Measurements from ENCODE around the gene GMEB1.
"Not testable (repeated sequence)": the region's sequence is repeated elsewhere in the genome, so short reads cannot be mapped to it uniquely, and the experiment has no call there.

Gene GMEB1

DNA sequence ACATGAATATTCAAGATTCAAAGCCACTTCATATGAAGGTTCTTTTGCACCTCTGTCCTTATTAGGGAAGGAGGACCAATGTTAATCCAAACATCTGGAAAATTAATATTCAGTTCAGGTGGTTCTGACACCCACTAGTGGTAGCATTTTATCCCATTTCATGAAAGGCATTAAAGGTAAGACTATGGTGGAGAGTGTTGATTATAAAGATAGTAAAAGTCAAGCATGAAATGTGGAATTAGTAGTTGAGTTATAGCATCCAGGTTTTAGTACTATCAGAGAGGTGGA lies 50.7 kb downstream of the GMEB1 start:
- Histone ChIP-seq H3K27me3 (no peaks in the 10 kb centered on the region), H3K4me3 (no peak overlapping the region), H3K4me1 (no peaks in the 10 kb centered on the region), H3K27ac (no peak overlapping the region), H3K9me3 (no peaks in the 10 kb centered on the region), H3K36me3 (peaks cover 3 to 21% (median 9%) of the 10 kb centered on the region in 3 donors)
- TF ChIP-seq, protein P1, sequence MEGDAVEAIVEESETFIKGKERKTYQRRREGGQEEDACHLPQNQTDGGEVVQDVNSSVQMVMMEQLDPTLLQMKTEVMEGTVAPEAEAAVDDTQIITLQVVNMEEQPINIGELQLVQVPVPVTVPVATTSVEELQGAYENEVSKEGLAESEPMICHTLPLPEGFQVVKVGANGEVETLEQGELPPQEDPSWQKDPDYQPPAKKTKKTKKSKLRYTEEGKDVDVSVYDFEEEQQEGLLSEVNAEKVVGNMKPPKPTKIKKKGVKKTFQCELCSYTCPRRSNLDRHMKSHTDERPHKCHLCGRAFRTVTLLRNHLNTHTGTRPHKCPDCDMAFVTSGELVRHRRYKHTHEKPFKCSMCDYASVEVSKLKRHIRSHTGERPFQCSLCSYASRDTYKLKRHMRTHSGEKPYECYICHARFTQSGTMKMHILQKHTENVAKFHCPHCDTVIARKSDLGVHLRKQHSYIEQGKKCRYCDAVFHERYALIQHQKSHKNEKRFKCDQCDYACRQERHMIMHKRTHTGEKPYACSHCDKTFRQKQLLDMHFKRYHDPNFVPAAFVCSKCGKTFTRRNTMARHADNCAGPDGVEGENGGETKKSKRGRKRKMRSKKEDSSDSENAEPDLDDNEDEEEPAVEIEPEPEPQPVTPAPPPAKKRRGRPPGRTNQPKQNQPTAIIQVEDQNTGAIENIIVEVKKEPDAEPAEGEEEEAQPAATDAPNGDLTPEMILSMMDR (IDR thresholded peaks at IDR 0.05), result no peak
- DNase-seq, result no peak
- intact Hi-C loops (cut with DNase I; ENCODE audit: low total_unique reads), result no loop called here

DNA sequence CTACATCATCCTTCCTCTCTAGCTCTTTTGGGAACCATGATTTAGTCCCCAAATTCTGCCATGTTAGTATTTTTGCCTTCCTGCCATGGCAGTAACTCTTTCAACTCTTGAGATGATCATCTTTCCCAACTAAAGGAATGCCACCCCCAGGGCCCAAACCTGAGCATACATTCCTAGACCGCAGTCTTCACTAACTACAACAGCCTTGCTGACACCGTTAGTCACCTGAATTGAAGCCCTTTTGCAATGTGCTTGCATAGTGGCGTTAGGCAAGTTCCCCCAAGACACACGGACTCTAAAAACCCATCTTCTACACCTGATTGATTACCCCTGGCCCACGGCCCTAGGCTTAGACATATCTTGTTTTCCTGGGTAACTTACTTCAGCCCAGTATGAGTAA lies 51.8 kb downstream of the GMEB1 start:
- Histone ChIP-seq H3K36me3 (peaks cover 0 to 10% (median 3%) of the 10 kb centered on the region in 3 donors), H3K4me3 (no peak overlapping the region), H3K27me3 (no peaks in the 10 kb centered on the region), H3K27ac (no peak overlapping the region), H3K4me1 (no peaks in the 10 kb centered on the region), H3K9me3 (no peaks in the 10 kb centered on the region)
- TF ChIP-seq, protein P1 (IDR thresholded peaks at IDR 0.05), result no peak
- intact Hi-C loops (cut with DNase I; ENCODE audit: low total_unique reads), result no loop called here
- DNase-seq, result no peak

DNA sequence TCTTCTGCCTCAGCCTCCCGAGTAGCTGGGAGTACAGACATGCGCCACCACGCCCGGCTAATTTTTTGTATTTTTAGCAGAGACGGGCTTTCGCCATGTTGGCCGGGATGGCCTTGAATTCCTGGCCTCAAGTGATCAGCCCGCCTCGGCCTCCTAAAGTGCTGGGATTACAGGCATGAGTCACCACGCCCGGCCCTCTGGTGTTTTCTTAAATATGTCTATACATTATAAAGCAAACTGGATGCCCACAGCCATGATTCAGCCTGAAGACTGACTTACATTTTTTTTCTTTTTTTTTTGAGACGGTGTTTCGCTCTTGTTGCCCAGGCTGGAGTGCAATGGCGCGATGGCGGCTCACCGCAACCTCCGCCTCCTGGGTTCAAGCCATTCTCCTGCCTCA lies 53.3 kb downstream of the GMEB1 start:
- H3K4me3 ChIP-seq; H3K27ac ChIP-seq; H3K27me3 ChIP-seq; H3K36me3 ChIP-seq; DNase-seq; H3K9me3 ChIP-seq; H3K4me1 ChIP-seq; intact Hi-C loops (cut with DNase I; ENCODE audit: low total_unique reads): not testable (repeated sequence)

DNA sequence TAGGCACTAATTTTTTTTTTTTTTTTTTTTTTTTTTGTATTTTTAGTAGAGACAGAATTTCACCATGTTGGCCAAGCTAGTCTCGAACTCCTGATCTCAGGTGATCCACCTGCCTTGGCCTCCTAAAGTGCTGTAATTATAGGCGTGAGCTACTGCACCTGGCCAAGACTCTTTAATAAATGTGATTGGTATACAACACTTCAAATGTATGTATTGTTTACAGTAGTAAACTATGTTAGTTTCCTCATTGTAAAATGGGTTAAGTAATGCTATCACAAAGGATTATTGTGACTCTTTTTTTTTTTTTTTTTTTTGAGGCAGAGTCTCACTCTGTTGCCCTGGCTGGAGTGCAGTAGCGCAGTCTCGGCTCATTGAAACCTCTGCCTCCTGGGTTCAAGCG lies 56.8 kb downstream of the GMEB1 start:
- H3K4me3 ChIP-seq; H3K9me3 ChIP-seq; H3K4me1 ChIP-seq; H3K36me3 ChIP-seq; DNase-seq; intact Hi-C loops (cut with DNase I; ENCODE audit: low total_unique reads); H3K27ac ChIP-seq; H3K27me3 ChIP-seq: not testable (repeated sequence)

DNA sequence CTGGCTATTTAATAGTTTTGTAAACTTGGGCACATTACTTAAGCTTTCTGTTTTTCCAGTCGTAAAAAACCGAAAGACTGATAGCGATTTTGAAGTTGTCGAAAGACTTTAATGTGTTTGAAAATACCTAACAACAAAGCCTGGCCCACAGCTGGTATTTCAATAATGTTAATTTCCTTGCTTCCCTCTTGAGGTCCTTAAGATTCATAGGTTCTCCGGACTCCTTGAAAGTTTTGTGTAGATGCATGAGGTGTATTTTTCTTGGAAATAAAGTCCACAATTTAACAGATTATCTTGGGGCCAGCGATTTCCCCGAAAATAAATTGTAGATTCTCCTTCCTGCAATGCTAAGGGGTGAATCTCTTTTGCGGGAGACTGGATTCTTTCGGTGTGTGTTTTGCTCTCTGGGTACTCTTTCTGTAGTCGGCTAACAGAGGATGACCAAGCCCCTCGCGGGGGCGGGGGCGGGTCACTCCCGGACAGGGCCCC lies 67.4 kb downstream of the GMEB1 start:
- TF ChIP-seq, protein P1 (IDR thresholded peaks at IDR 0.05), result no peak

DNA sequence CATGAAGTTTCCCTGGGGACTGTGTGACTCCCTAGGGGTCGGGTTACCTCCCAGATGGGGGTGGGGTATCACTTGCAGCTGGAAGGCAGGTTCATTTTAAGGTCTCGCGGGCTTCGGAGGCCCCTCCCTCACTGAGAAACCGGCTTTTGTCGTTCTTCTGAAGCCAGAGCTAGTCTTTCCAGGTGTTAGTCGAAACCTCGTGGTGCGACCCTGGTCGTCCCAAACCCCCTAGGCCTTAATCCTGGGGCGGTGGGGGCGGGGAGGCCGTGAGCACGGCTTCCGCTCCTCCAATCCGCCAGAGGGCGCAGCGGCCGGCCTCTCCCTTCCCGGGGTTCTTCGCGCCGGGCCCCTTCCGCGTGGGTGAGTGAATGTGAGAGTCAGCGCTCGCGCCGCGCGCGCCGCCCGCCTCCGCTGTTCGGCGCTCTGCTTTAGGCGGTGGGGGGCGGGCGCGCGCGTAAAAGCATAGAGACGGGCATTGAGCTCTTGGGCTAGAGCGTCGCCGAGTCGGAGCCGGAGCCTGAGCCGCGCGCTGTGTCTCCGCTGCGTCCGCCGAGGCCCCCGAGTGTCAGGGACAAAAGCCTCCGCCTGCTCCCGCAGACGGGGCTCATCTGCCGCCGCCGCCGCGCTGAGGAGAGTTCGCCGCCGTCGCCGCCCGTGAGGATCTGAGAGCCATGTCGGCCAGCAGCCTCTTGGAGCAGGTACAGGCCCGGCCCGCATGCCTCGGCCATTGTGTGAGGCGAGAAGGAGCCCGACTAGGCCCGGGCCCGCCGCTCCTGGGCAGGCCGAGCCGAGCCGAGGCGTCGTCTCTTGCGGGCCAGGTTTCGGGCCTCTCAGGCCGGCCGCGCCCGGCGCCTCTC lies 68.1 kb downstream of the GMEB1 start, which contains the start of gene YTHDF2:
Gene YTHDF2 (plus strand): TSS at position 491 of the 857 bp plus-strand sequence. CDS start 181 bp downstream, at position 672.
- Histone ChIP-seq H3K9me3 (no peaks in the 10 kb centered on the region), H3K27me3 (no peaks in the 10 kb centered on the region), H3K4me1 (peaks cover 0 to 49% (median 34%) of the 10 kb centered on the region in 4 donors), H3K27ac (peak within 1 kb of the TSS; percentile 93 to 94), H3K36me3 (peaks cover 19 to 31% (median 26%) of the 10 kb centered on the region in 3 donors), H3K4me3 (peak within 1 kb of the TSS; percentile 86 to 99)
- peak; percentile 96 to 98 for DNase-seq
- intact Hi-C loops (cut with DNase I; ENCODE audit: low total_unique reads), result no loop called here
- TF ChIP-seq, protein P1 (IDR thresholded peaks at IDR 0.05), result peak; percentile 88 to 94

More for the DNA sequence above, 67.4 kb downstream of the GMEB1 start:
- intact Hi-C loops (cut with DNase I; ENCODE audit: low total_unique reads), result no loop called here
- no peaks in the 10 kb centered on the region for H3K27me3 ChIP-seq
- H3K27ac ChIP-seq, result peak overlapping the region; percentile 93 to 94
- no peaks in the 10 kb centered on the region for H3K9me3 ChIP-seq
- no peak for DNase-seq
- peaks cover 0 to 42% (median 30%) of the 10 kb centered on the region in 4 donors for H3K4me1 ChIP-seq
- H3K36me3 ChIP-seq, result peaks cover 14 to 25% (median 20%) of the 10 kb centered on the region in 3 donors
- peak overlapping the region; percentile 86 to 99 for H3K4me3 ChIP-seq
